Progenitor cell of endocrine pancreas (in vitro differentiated cells): ENCODE data around the gene CSMD2. TPM values are rescaled to one million over a fixed set of nuclear protein-coding genes. Genes with fewer than 3 reads are reported as not detected.
"Not testable (repeated sequence)": the region's sequence is repeated elsewhere in the genome, so short reads cannot be mapped to it uniquely, and the experiment has no call there.

Experiments used
- DNase-seq: peaks from one replicate; pipeline ENCODE4 v3.0.0; 2021; ENCODE audit warnings: low spot score; ENCODE audit not compliant: unreplicated experiment
- H3K27ac Mint-ChIP-seq: 2 replicates; pipeline ENCODE4 v1.8.0; 2021; ENCODE audit warnings: mild to moderate bottlenecking, moderate library complexity, mixed read lengths
- H3K27me3 Mint-ChIP-seq: 2 replicates; pipeline ENCODE4 v1.8.0; 2021; ENCODE audit warnings: mixed read lengths
- H3K36me3 Mint-ChIP-seq: 2 replicates; pipeline ENCODE4 v1.8.0; 2022; ENCODE audit warnings: mixed read lengths; ENCODE audit not compliant: insufficient read depth
- H3K4me1 Mint-ChIP-seq: 2 replicates; pipeline ENCODE4 v1.8.0; 2021; ENCODE audit warnings: low read depth, mixed read lengths
- H3K4me3 Mint-ChIP-seq: 2 replicates; pipeline ENCODE4 v1.8.0; 2021; ENCODE audit warnings: low read depth, mild to moderate bottlenecking, moderate library complexity, mixed read lengths
- H3K9me3 Mint-ChIP-seq: 2 replicates; pipeline ENCODE4 v1.8.0; 2021; ENCODE audit warnings: low read depth, mixed read lengths
- CTCF ChIP-seq: fragments of 200-600 bp; sonication (generic); IDR thresholded peaks from one replicate; pipeline ENCODE4 v1.5.0; 2021; ENCODE audit warnings: antibody characterized with exemption, mild to moderate bottlenecking; ENCODE audit not compliant: unreplicated experiment
- total RNA-seq: library from RNA; stranded (reverse); gene quantifications from 2 replicates; pipeline ENCODE4 v1.2.1, GENCODE V29; 2021

CSMD2 gene
- total RNA-seq, 1 donor from 2014 or later: 0.38 TPM

GRCh38 chr1:34190692-34191091, 25.7 kb upstream of the CSMD2 start:
- Mint-ChIP-seq H3K4me1 (peaks cover 4% of the 10 kb centered on the region), H3K4me3 (no peak overlapping the region), H3K36me3 (no peaks in the 10 kb centered on the region), H3K9me3 (peaks cover 3% of the 10 kb centered on the region), H3K27ac (no peak overlapping the region), H3K27me3 (peaks cover 33% of the 10 kb centered on the region)
- DNase-seq: no peak
- TF ChIP-seq CTCF: no peak

- DNase-seq: no peak
- Mint-ChIP-seq H3K27me3 (peaks cover 39% of the 10 kb centered on the region), H3K36me3 (no peaks in the 10 kb centered on the region), H3K27ac (no peak overlapping the region), H3K4me3 (no peak overlapping the region), H3K9me3 (peaks cover 3% of the 10 kb centered on the region), H3K4me1 (no peaks in the 10 kb centered on the region)
- TF ChIP-seq CTCF: no peak
Observed at GRCh38 chr1:34188985-34189384, 24.0 kb upstream of the CSMD2 start.

GRCh38 chr1:34188418-34188817, 23.4 kb upstream of the CSMD2 start:
- Mint-ChIP-seq H3K4me1 (no peaks in the 10 kb centered on the region), H3K27me3 (peaks cover 41% of the 10 kb centered on the region), H3K9me3 (peaks cover 3% of the 10 kb centered on the region), H3K36me3 (no peaks in the 10 kb centered on the region), H3K27ac (no peak overlapping the region), H3K4me3 (no peak overlapping the region)
- TF ChIP-seq CTCF: no peak
- DNase-seq: no peak

GRCh38 chr1:34186741-34187494, 21.9 kb upstream of the CSMD2 start:
- Mint-ChIP-seq H3K4me1 (no peaks in the 10 kb centered on the region), H3K27ac (no peak overlapping the region), H3K4me3 (no peak overlapping the region), H3K9me3 (peaks cover 3% of the 10 kb centered on the region), H3K36me3 (no peaks in the 10 kb centered on the region), H3K27me3 (peaks cover 36% of the 10 kb centered on the region)
- DNase-seq: no peak
- TF ChIP-seq CTCF: no peak

- not testable (repeated sequence) for H3K4me3 Mint-ChIP-seq, DNase-seq, H3K36me3 Mint-ChIP-seq, H3K4me1 Mint-ChIP-seq, H3K27ac Mint-ChIP-seq, H3K9me3 Mint-ChIP-seq
- H3K27me3 Mint-ChIP-seq: peaks cover 42% of the 10 kb centered on the region
Observed at GRCh38 chr1:34183381-34183780, 18.4 kb upstream of the CSMD2 start.

- no peak for DNase-seq
- H3K27me3 Mint-ChIP-seq: peaks cover 50% of the 10 kb centered on the region
- H3K4me3 Mint-ChIP-seq: no peak overlapping the region
- H3K9me3 Mint-ChIP-seq: no peaks in the 10 kb centered on the region
- TF ChIP-seq CTCF: no peak
- no peak overlapping the region for H3K27ac Mint-ChIP-seq
- no peaks in the 10 kb centered on the region for H3K36me3 Mint-ChIP-seq
- H3K4me1 Mint-ChIP-seq: no peaks in the 10 kb centered on the region
Observed at GRCh38 chr1:34178072-34178471, 13.0 kb upstream of the CSMD2 start.
